ENCODE measurements around the gene CTXN2.

DNA sequence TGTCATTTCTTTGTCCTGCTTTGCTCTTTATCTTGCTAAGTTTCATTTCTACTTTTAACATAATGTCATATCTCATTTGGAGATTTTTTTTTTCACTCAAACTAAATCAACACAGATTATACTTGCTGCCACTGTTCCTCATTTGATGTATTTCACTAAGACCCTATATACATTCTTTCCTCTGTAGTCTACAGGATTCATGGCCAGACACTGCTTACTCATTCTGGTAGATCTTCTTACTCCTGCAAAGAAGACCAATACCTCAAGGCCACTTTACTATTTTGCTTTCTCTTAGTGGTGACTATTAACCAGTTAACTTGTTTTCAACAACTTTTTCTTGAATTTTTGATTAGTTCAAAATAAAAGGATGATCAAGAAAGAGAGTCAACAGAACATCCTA, 44.1 kb upstream of the CTXN2 start:
- TF ChIP-seq, protein P1, sequence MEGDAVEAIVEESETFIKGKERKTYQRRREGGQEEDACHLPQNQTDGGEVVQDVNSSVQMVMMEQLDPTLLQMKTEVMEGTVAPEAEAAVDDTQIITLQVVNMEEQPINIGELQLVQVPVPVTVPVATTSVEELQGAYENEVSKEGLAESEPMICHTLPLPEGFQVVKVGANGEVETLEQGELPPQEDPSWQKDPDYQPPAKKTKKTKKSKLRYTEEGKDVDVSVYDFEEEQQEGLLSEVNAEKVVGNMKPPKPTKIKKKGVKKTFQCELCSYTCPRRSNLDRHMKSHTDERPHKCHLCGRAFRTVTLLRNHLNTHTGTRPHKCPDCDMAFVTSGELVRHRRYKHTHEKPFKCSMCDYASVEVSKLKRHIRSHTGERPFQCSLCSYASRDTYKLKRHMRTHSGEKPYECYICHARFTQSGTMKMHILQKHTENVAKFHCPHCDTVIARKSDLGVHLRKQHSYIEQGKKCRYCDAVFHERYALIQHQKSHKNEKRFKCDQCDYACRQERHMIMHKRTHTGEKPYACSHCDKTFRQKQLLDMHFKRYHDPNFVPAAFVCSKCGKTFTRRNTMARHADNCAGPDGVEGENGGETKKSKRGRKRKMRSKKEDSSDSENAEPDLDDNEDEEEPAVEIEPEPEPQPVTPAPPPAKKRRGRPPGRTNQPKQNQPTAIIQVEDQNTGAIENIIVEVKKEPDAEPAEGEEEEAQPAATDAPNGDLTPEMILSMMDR (IDR thresholded peaks at IDR 0.05; ENCODE audit: insufficient read depth, low read length, poor library complexity, severe bottlenecking) = no peak
- TF ChIP-seq EZH2phosphoT487 (conservative IDR thresholded peaks at IDR 0.05; ENCODE audit: low read length) = no peak
